ACC112 (cell line): ENCODE results near the gene ABCD1.
A peak's percentile ranks its signal among the peaks of the same experiment; 100 is the strongest.
"Not testable (repeated sequence)": the region's sequence is repeated elsewhere in the genome, so short reads cannot be mapped to it uniquely, and the experiment has no call there.

ENCODE experiments used
- H2AFZ ChIP-seq: fragments of 200-600 bp; sonication (generic); one replicate; pipeline ENCODE4 v1.6.0; 2017; ENCODE audit warnings: antibody characterized with exemption, low read length; ENCODE audit not compliant: unreplicated experiment
- H3K27ac ChIP-seq: fragments of 200-600 bp; sonication (generic); 2 replicates; pipeline ENCODE4 v1.5.1; 2014; ENCODE audit warnings: low read depth, mild to moderate bottlenecking, antibody characterized with exemption, low read length, moderate library complexity
- H3K27me3 ChIP-seq: fragments of 200-600 bp; sonication (generic); 2 replicates; pipeline ENCODE4 v1.6.1; 2014; ENCODE audit warnings: mild to moderate bottlenecking, antibody characterized with exemption, low read length, moderate library complexity, mixed read lengths; ENCODE audit not compliant: insufficient read depth
- H3K36me3 ChIP-seq: fragments of 200-600 bp; sonication (generic); 2 replicates; pipeline ENCODE4 v1.6.1; 2016; ENCODE audit warnings: mild to moderate bottlenecking, antibody characterized with exemption, low read length, moderate library complexity, mixed read lengths; ENCODE audit not compliant: insufficient read depth
- H3K4me1 ChIP-seq: fragments of 200-600 bp; sonication (generic); one replicate; pipeline ENCODE4 v1.6.1; 2016; ENCODE audit warnings: low read length, mixed read lengths; ENCODE audit not compliant: insufficient read depth, unreplicated experiment, control insufficient read depth
- H3K4me3 ChIP-seq: fragments of 200-600 bp; sonication (generic); 2 replicates; pipeline ENCODE4 v1.5.1; 2014; ENCODE audit warnings: mild to moderate bottlenecking, low read depth, low read length
- H3K79me2 ChIP-seq: fragments of 200-600 bp; sonication (generic); one replicate; pipeline ENCODE4 v1.6.0; 2016; ENCODE audit warnings: low read length; ENCODE audit not compliant: control insufficient read depth, unreplicated experiment, insufficient read depth

The ABCD1 gene

GRCh38 chrX:153724252-153725038 is at the start of gene ABCD1, which contains the start of gene BCAP31:
Gene ABCD1 (plus strand): TSS chrX:153724856. CDS start chrX:153725267, 411 bp downstream.
Gene BCAP31 (minus strand): TSS chrX:153724387. CDS start chrX:153723244, 1,143 bp downstream.
- H3K27me3 ChIP-seq, result no peaks in the 10 kb centered on the region
- H3K4me3 ChIP-seq, result peak within 1 kb of the TSS; percentile 80
- H3K79me2 ChIP-seq, result peaks cover 34% of the 10 kb centered on the region
- peaks cover 25% of the 10 kb centered on the region for H3K4me1 ChIP-seq
- peak within 1 kb of the TSS; percentile 74 for H3K27ac ChIP-seq
- H2AFZ ChIP-seq, result peak within 1 kb of the TSS; percentile 7
- peaks cover 6% of the 10 kb centered on the region; the same call in 1 of the 2 replicates for H3K36me3 ChIP-seq

DNA sequence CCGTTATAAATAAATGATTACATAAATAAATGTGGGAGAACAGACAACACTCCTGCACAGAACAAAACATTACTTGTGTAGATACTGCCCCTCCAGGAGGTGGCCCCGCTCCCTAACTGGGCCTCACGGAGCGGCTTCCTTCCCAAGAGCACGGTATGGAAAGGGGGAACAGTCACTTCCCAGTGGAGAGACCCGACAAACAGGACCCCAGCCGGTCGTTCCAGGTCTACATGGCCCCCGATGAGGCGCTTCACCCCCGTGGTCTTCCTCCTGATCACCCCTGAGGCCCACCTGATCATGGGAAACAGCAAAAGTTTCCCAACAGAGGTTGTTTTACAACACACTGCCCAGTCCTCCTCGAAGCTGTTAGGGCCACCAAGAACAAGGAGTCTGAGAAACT is 43.5 kb upstream of the ABCD1 start:
- Histone ChIP-seq H3K79me2 (no peaks in the 10 kb centered on the region), H3K4me1 (no peaks in the 10 kb centered on the region), H3K27ac (no peak overlapping the region), H3K27me3 (no peaks in the 10 kb centered on the region), H3K4me3 (no peak overlapping the region), H3K36me3 (no peaks in the 10 kb centered on the region), H2AFZ (no peak overlapping the region)

GRCh38 chrX:153683486-153683885 is 41.2 kb upstream of the ABCD1 start:
- not testable (repeated sequence) for H3K4me3 ChIP-seq, H2AFZ ChIP-seq, H3K4me1 ChIP-seq, H3K36me3 ChIP-seq, H3K27ac ChIP-seq, H3K27me3 ChIP-seq, H3K79me2 ChIP-seq

DNA sequence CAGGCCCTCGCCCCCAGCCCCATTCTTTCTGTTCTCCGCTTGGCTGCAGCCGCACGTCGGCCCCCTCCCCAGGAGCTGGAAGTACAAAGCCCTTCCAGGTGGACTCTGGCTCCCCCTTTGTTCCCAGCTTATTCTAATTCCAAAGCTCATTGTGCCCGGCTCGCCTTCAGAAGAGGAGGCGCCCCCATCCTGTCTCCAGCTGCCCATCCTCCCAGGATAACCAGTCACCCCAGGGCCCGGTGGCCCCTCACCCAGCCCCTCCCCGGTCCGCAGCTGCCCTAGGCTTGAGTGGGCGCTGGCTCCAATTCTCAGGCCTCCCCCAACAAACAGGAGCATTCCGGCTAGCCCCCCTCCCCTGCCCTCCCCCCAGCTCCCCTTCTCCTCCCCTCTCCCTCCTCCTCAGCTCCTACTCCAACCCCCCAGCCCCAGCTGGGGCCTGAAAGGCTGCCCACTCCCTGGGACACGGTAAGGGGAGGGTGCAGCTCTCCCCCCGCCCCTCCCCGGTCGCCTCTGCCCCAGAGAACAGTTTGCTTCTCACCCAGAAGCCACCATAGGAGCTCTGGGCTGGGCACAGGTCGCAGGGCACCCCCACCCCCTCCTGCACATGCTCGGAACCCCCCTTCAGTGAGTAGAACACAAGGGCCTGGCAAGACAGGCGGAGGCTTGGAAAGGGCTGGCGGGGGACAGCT is 40.0 kb upstream of the ABCD1 start:
- Histone ChIP-seq H2AFZ (no peak overlapping the region), H3K27me3 (no peaks in the 10 kb centered on the region), H3K36me3 (no peaks in the 10 kb centered on the region), H3K27ac (no peak overlapping the region), H3K4me3 (no peak overlapping the region), H3K79me2 (no peaks in the 10 kb centered on the region), H3K4me1 (no peaks in the 10 kb centered on the region)

DNA sequence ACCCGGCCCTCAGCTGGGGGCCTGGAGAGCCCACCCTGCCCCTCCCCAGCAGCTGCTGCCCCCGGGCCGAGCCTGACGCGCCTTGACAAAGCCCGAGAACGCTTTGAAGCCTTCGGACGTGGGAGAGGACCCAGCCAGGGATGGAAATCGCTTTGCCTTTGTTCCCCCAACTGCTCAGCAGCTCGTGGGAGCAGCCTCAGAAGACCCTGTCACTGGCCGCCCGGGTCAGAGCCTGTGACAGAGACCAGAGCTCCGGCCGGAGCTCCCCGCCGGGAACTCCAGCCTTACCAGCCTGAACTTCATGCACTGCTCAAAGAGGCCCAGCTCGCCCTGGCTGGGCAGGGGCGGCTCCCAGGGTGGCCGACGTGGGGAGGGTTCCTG is 39.5 kb upstream of the ABCD1 start:
- no peaks in the 10 kb centered on the region for H3K27me3 ChIP-seq
- no peaks in the 10 kb centered on the region for H3K36me3 ChIP-seq
- no peaks in the 10 kb centered on the region for H3K79me2 ChIP-seq
- peaks cover 3% of the 10 kb centered on the region for H3K4me1 ChIP-seq
- no peak overlapping the region for H2AFZ ChIP-seq
- no peak overlapping the region for H3K4me3 ChIP-seq
- no peak overlapping the region for H3K27ac ChIP-seq

DNA sequence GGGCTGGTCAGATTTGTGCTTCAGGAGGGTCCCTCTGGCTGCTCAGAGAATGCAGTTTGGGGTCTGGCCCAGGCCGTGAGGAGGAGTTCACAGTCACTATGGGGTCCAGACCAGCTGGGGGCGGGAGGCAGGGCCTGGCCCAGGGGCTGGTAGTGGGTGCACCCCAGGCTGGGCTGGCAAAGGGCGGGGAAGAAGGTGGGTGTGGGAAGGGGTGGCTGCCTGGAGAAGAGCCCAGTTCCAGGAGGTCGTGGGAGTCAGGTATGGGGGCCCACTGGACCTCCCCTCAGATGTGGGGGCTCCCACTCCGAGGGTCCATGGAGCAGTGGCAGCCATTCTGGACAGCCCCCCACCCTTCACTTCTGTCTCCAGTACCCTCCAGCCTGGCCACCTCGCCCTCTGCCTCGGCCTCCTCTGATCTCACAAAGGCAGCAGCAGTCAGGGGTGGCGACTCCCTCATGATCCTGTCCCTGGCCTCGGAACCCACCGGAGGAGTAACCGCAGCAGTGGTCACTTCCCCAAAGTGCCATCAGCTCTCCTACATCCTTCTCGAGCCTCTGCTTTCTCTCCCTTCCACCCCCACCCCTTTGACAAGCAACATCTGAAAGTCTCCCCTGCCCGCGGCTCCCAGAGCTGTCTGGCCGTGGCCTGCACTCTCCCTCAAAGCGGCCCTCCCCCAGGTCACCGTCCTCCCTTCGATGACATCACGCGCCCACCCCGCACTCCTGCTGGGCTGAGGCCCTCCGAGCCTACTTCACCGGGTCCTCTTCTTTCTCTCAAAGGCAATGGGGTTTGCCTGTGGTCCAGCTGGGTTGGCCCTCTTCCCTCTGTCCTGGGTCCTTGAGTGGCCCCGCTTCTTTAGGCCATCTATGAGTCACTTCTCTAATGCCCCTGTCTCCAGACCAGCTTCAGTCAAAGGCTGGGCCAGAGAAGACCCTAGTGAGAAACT is 38.6 kb upstream of the ABCD1 start:
- Histone ChIP-seq H3K27ac (no peak overlapping the region), H3K4me1 (peaks cover 3% of the 10 kb centered on the region), H3K4me3 (no peak overlapping the region), H3K36me3 (no peaks in the 10 kb centered on the region), H3K27me3 (no peaks in the 10 kb centered on the region), H2AFZ (no peak overlapping the region), H3K79me2 (no peaks in the 10 kb centered on the region)

DNA sequence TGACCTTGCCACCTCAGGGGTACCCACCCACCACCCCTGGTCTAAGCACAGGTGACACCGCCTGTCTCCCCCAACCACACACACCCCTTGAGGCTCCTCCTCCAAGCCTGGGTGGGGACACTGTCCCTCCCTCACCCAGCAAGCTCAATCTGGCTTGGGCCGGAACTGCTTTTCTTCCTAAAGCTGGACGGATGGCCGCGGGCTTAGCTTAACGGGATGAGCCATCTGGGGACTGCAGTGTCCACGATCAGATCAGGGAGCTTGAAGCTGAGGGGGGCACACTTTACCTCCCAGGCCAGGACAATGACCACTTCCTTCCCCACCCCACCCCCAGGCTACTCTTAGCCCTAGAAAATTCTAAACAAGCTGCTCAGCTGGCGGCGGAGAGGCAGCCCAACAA is 37.9 kb upstream of the ABCD1 start:
- no peak overlapping the region for H2AFZ ChIP-seq

DNA sequence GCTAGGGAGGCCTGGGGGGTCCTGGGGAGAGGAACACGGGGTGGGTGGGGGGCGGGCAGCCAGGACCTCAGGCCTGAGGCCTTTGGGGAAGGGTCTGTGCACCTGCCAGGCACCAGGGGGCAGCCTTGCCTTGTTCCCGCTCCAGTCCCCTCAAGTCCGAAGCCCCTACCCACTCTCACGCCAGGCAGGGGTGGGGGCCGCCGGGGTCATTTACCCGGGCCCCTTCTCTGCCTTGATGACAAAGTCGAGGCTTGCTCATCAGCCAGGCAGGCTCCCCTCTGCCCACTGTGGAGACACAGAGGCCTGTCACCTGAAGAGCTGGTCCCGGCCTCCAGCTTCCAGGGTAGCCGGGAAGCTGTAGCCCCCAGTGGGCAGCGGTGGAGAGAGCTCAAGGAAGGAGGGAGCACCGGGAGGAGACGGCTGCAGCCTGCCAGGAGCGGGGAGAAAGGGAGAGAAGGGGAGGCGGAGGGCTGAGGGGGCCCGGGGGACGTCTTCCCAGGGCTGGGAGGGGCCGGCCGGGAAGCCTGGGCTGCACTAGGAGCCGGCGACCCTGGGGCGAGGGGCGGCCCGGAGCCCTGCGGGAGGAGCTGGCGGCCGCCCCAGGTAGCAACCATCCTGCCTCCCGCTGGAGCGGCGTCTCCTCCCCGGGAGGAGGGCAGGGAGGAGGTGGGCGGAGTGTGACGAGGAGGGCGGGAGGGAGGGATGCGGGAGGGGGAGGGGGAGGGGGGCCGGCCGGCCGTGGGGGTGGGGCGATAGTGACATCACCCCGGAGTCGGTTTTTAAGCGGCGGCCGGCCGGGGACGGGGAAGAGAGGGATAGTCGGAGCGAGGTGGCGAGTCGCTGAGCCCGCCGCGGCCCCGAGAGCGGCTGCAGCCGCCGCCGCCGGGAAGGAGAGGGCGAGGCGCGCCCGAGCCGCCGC is 37.3 kb upstream of the ABCD1 start, which contains the start of gene SLC6A8:
Gene SLC6A8, plus strand, starts transcription at position 806 of the 919 bp plus-strand sequence. CDS start 649 bp downstream, outside the sequence.
- no peak within 1 kb of the TSS for H3K27ac ChIP-seq
- no peaks in the 10 kb centered on the region for H3K27me3 ChIP-seq
- H3K79me2 ChIP-seq, result no peaks in the 10 kb centered on the region
- no peak within 1 kb of the TSS for H2AFZ ChIP-seq
- no peaks in the 10 kb centered on the region for H3K36me3 ChIP-seq
- peaks cover 3% of the 10 kb centered on the region for H3K4me1 ChIP-seq
- peak within 1 kb of the TSS; percentile 66 for H3K4me3 ChIP-seq

More for the DNA sequence above, 37.9 kb upstream of the ABCD1 start:
- peaks cover 3% of the 10 kb centered on the region for H3K4me1 ChIP-seq
- no peaks in the 10 kb centered on the region for H3K27me3 ChIP-seq
- H3K36me3 ChIP-seq, result no peaks in the 10 kb centered on the region
- no peaks in the 10 kb centered on the region for H3K79me2 ChIP-seq
- H3K27ac ChIP-seq, result no peak overlapping the region
- no peak overlapping the region for H3K4me3 ChIP-seq

DNA sequence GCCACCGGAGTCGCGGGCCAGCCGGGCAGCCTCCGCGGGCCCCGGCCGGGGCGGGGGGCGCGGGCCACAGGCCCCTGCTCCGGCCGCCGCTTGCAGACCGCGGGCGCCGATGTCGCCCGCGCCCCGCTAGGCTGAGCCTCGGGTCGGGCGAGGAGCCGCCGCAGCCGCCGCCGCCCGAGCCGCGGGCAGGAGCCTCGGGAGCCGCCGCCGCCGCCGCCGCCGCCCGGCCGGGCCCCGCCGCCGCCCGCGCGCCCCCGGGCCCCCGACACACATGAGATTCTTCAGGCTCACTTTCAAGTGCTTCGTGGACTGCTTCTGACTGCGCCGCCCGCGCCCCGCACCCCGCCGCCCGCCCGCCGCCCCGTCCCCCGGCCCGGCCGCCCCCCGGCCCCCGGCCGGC is 36.6 kb upstream of the ABCD1 start:
- Histone ChIP-seq H3K36me3 (no peaks in the 10 kb centered on the region), H3K4me3 (no peak overlapping the region), H2AFZ (no peak overlapping the region), H3K27ac (no peak overlapping the region), H3K4me1 (peaks cover 3% of the 10 kb centered on the region), H3K79me2 (no peaks in the 10 kb centered on the region), H3K27me3 (no peaks in the 10 kb centered on the region)
